D721Med (cell line): ENCODE data around the gene SH3GL2.

Experiments
- DNase-seq: peaks from one replicate; pipeline ENCODE4 v3.0.0; 2011; ENCODE audit warnings: low spot score; ENCODE audit not compliant: insufficient read length
- FAIRE-seq: peaks from 2 replicates; lab custom pipeline; 2011; peaks lifted over from hg19 to GRCh38; lab: Jason Lieb, UNC
- CTCF ChIP-seq: IDR thresholded peaks from 2 replicates; pipeline ENCODE4 v1.5.1; 2012; ENCODE audit warnings: mild to moderate bottlenecking, control low read depth; ENCODE audit not compliant: insufficient read depth; ENCODE audit errors: missing control alignments

Gene SH3GL2

GRCh38 chr9:17622141-17622540, 43.3 kb downstream of the SH3GL2 start:
- TF ChIP-seq CTCF, result no peak
- FAIRE-seq (no peak), DNase-seq (no peak)

DNA sequence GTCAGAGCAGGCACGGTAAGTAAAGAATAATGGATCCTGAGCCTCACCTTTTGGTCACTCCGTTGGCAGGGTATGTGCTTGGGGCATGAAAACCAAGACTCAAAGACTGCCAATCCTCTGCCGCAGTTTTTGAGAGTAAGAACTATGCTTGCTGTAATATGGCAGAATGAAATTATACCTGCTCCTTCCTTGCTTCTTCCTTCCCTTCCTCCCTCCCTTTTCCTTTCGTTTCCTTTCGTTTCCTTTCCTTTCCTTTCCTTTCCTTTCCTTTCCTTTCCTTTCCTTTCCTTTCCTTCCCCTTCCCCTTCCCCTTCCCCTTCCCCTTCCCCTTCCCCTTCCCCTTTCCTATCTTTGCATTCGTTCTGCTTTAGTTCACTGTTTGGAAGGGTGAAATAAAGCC, 43.9 kb downstream of the SH3GL2 start:
- no peak for TF ChIP-seq CTCF
- DNase-seq, result no peak
- no peak for FAIRE-seq

DNA sequence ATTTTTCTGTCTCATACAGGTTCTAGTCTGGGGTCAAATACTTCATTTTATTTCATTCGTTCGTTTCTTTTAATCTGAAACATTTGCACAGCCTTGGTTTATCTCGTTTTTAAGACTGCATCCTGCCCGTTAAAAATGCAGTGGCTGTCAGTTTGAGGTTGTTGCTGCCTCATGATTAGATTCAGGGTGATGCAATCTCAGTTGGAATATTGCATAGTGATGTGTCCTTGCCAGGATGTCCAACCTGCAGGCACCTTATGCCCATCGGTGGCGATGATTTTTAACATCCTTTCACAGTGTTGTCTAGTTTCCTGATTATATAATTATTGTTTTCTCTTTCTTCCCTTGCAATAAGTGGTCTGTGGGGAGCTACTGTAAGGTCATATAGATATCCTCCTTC, 45.1 kb downstream of the SH3GL2 start:
- DNase-seq, result no peak
- TF ChIP-seq CTCF, result no peak
- no peak for FAIRE-seq

GRCh38 chr9:17624571-17624970, 45.7 kb downstream of the SH3GL2 start:
- FAIRE-seq, result no peak
- TF ChIP-seq CTCF, result no peak
- no peak for DNase-seq

- no peak for TF ChIP-seq CTCF
- no peak for FAIRE-seq
- no peak for DNase-seq
Measured at GRCh38 chr9:17625644-17626388, 47.0 kb downstream of the SH3GL2 start.

GRCh38 chr9:17627641-17628040, 48.8 kb downstream of the SH3GL2 start:
- no peak for DNase-seq

More at GRCh38 chr9:17627641-17628040, 48.8 kb downstream of the SH3GL2 start:
- TF ChIP-seq CTCF, result no peak
- no peak for FAIRE-seq
